ENCODE data around the gene OR52R1. TPM values are rescaled to one million over a fixed set of nuclear protein-coding genes. Genes with fewer than 3 reads are reported as not detected.
A peak's percentile ranks its signal among the peaks of the same experiment; 100 is the strongest.
"Not testable (repeated sequence)": the region's sequence is repeated elsewhere in the genome, so short reads cannot be mapped to it uniquely, and the experiment has no call there.

OR52R1 gene
- total RNA-seq, 1 experiment from 2014 or later, result not detected

- no peak overlapping the region for H3T11ph ChIP-seq (ENCODE audit: low read length)
- Mint-ChIP-seq H3K4me3 (no peak overlapping the region), H3K9me3 (no peaks in the 10 kb centered on the region), H3K27ac (no peak overlapping the region), H3K36me3 (ENCODE audit: insufficient read depth in 1 of 3, low read depth in 3 of 3) (no peaks in the 10 kb centered on the region), H3K4me1 (peaks cover 5 to 6% of the 10 kb centered on the region in 2 experiments; a peak in 1 of 4 replicates), H3K27me3 (ENCODE audit: low read depth) (no peaks in the 10 kb centered on the region)
- H3K4me1 ChIP-seq (ENCODE audit: insufficient read depth, low read length), result no peaks in the 10 kb centered on the region
- no peak overlapping the region for H3K14ac ChIP-seq (ENCODE audit: insufficient read depth, low read length)
- no peaks in the 10 kb centered on the region for H3K9me3 ChIP-seq (ENCODE audit: control insufficient read depth, low read depth, low read length)
- no peak overlapping the region for H2BK20ac ChIP-seq (ENCODE audit: low read depth, low read length, poor library complexity, severe bottlenecking)
- no peak overlapping the region for H3K27ac ChIP-seq (ENCODE audit: insufficient read length, low read depth, low read length)
- no peak overlapping the region for H2AK5ac ChIP-seq (ENCODE audit: insufficient read length, low read length)
- H2BK120ac ChIP-seq (ENCODE audit: low read depth, low read length, poor library complexity, severe bottlenecking), result no peak overlapping the region
- H4K8ac ChIP-seq (replicated peaks; ENCODE audit: insufficient read length, low read depth, low read length), result no peak overlapping the region
- TF ChIP-seq, protein P1, sequence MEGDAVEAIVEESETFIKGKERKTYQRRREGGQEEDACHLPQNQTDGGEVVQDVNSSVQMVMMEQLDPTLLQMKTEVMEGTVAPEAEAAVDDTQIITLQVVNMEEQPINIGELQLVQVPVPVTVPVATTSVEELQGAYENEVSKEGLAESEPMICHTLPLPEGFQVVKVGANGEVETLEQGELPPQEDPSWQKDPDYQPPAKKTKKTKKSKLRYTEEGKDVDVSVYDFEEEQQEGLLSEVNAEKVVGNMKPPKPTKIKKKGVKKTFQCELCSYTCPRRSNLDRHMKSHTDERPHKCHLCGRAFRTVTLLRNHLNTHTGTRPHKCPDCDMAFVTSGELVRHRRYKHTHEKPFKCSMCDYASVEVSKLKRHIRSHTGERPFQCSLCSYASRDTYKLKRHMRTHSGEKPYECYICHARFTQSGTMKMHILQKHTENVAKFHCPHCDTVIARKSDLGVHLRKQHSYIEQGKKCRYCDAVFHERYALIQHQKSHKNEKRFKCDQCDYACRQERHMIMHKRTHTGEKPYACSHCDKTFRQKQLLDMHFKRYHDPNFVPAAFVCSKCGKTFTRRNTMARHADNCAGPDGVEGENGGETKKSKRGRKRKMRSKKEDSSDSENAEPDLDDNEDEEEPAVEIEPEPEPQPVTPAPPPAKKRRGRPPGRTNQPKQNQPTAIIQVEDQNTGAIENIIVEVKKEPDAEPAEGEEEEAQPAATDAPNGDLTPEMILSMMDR (conservative IDR thresholded peaks at IDR 0.05), result no peak
- no peak overlapping the region for H4K91ac ChIP-seq (ENCODE audit: insufficient read length, low read depth, low read length)
- no peak overlapping the region for H3K56ac ChIP-seq (ENCODE audit: insufficient read length, low read depth, low read length)
- no peak for DNase-seq
- H3K9ac ChIP-seq (ENCODE audit: extremely low read depth, insufficient read length, low read length), result no peak overlapping the region
- no peak overlapping the region for H3K23ac ChIP-seq (ENCODE audit: insufficient read length, low read depth, low read length)
- H2AFZ ChIP-seq (ENCODE audit: low read length), result no peak overlapping the region
- no peaks in the 10 kb centered on the region for H3K23me2 ChIP-seq (ENCODE audit: insufficient read length, low read depth, low read length, poor library complexity, severe bottlenecking)
- no peak overlapping the region for H4K5ac ChIP-seq (ENCODE audit: insufficient read length, low read depth, low read length)
- no peaks in the 10 kb centered on the region for H4K20me1 ChIP-seq (ENCODE audit: control insufficient read depth, insufficient read depth, insufficient read length)
- H3K18ac ChIP-seq (ENCODE audit: insufficient read length, low read depth, low read length), result no peak overlapping the region
- H2BK12ac ChIP-seq (ENCODE audit: insufficient read length, low read depth, low read length), result no peak overlapping the region
- no peak overlapping the region for H2BK15ac ChIP-seq (ENCODE audit: low read depth, low read length)
- H3K4me2 ChIP-seq (ENCODE audit: insufficient read depth, insufficient read length, low read length), result no peak overlapping the region
- H2BK5ac ChIP-seq (ENCODE audit: insufficient read length, low read length), result no peak overlapping the region
- WGBS (ENCODE audit: extremely low coverage, insufficient read length, low lambda C conversion rate), result no CpG with 5 or more reads among the region's 1 CpG
- no peaks in the 10 kb centered on the region for H3K79me1 ChIP-seq (ENCODE audit: insufficient read depth, low read depth, low read length, poor library complexity, severe bottlenecking)
- no peaks in the 10 kb centered on the region for H3K79me2 ChIP-seq (ENCODE audit: insufficient read depth, low read length)
- no peaks in the 10 kb centered on the region for H3K27me3 ChIP-seq (ENCODE audit: insufficient read depth, low read length)
- no peak overlapping the region for H3K4ac ChIP-seq (ENCODE audit: low read depth, low read length)
These were observed 4.3 kb upstream of the OR52R1 start for GRCh38 chr11:4808476-4808875.

- not testable (repeated sequence) for H2BK12ac ChIP-seq (ENCODE audit: insufficient read length, low read depth, low read length); H3K14ac ChIP-seq (ENCODE audit: insufficient read depth, low read length); H3K4me2 ChIP-seq (ENCODE audit: insufficient read depth, insufficient read length, low read length); H3K27me3 ChIP-seq (ENCODE audit: insufficient read depth, low read length); H3K9me3 Mint-ChIP-seq; H4K8ac ChIP-seq (replicated peaks; ENCODE audit: insufficient read length, low read depth, low read length); H3K4me1 ChIP-seq (ENCODE audit: insufficient read depth, low read length); H2BK120ac ChIP-seq (ENCODE audit: low read depth, low read length, poor library complexity, severe bottlenecking); H3K23me2 ChIP-seq (ENCODE audit: insufficient read length, low read depth, low read length, poor library complexity, severe bottlenecking); H4K20me1 ChIP-seq (ENCODE audit: control insufficient read depth, insufficient read depth, insufficient read length); H3T11ph ChIP-seq (ENCODE audit: low read length); H3K4ac ChIP-seq (ENCODE audit: low read depth, low read length); H3K23ac ChIP-seq (ENCODE audit: insufficient read length, low read depth, low read length); H3K79me1 ChIP-seq (ENCODE audit: insufficient read depth, low read depth, low read length, poor library complexity, severe bottlenecking); H3K4me1 Mint-ChIP-seq; H2BK5ac ChIP-seq (ENCODE audit: insufficient read length, low read length); DNase-seq; H2AFZ ChIP-seq (ENCODE audit: low read length); H3K27ac ChIP-seq (ENCODE audit: insufficient read length, low read depth, low read length); H2BK15ac ChIP-seq (ENCODE audit: low read depth, low read length); H4K5ac ChIP-seq (ENCODE audit: insufficient read length, low read depth, low read length); H3K9me3 ChIP-seq (ENCODE audit: control insufficient read depth, low read depth, low read length); H3K18ac ChIP-seq (ENCODE audit: insufficient read length, low read depth, low read length); H4K91ac ChIP-seq (ENCODE audit: insufficient read length, low read depth, low read length); H3K4me3 Mint-ChIP-seq; H2BK20ac ChIP-seq (ENCODE audit: low read depth, low read length, poor library complexity, severe bottlenecking); H3K9ac ChIP-seq (ENCODE audit: extremely low read depth, insufficient read length, low read length); H3K79me2 ChIP-seq (ENCODE audit: insufficient read depth, low read length); H3K27me3 Mint-ChIP-seq (ENCODE audit: low read depth); H2AK5ac ChIP-seq (ENCODE audit: insufficient read length, low read length); H3K56ac ChIP-seq (ENCODE audit: insufficient read length, low read depth, low read length); H3K36me3 Mint-ChIP-seq (ENCODE audit: insufficient read depth in 1 of 3, low read depth in 3 of 3)
- peak overlapping the region in 1 of 3 experiments; percentile 13; a peak in 1 of 7 replicates for H3K27ac Mint-ChIP-seq
- WGBS (ENCODE audit: extremely low coverage, insufficient read length, low lambda C conversion rate), result no CpG with 5 or more reads among the region's 5 CpGs
These were observed 2.9 kb downstream of the OR52R1 start for GRCh38 chr11:4801316-4801715.

Measured in H9 (cell line).